Neural cell (in vitro differentiated cells): ENCODE results near the gene NFIX. TPM values are rescaled to one million over a fixed set of nuclear protein-coding genes. Genes with fewer than 3 reads are reported as not detected.

ENCODE experiments used
- H2AFZ ChIP-seq: fragments of 200-600, 300-800 bp; sonication (generic), shearing (Covaris generic); 2 replicates; pipeline ENCODE4 v1.6.0; 2014; ENCODE audit warnings: low read depth, mild to moderate bottlenecking, antibody characterized with exemption, low read length, moderate library complexity
- H3F3A ChIP-seq: fragments of 200-600 bp; shearing (Covaris generic); 2 replicates; pipeline ENCODE4 v1.6.1; 2016; ENCODE audit warnings: mild to moderate bottlenecking, moderate library complexity, mixed read lengths, antibody characterized with exemption, low read length; ENCODE audit not compliant: insufficient read depth, poor library complexity, severe bottlenecking
- H3K27ac ChIP-seq: fragments of 200-600, 300-800 bp; sonication (generic), shearing (Covaris generic); 2 replicates; pipeline ENCODE4 v1.5.1; 2014; ENCODE audit warnings: mild to moderate bottlenecking, low read length, moderate library complexity
- H3K27me3 ChIP-seq: fragments of 300-800, 200-600 bp; sonication (generic), shearing (Covaris generic); 2 replicates; pipeline ENCODE4 v1.6.0; 2014; ENCODE audit warnings: mild to moderate bottlenecking, low read depth, low read length, moderate library complexity; ENCODE audit not compliant: insufficient read depth
- H3K36me3 ChIP-seq: fragments of 300-800, 200-600 bp; sonication (generic), shearing (Covaris generic); 2 replicates; pipeline ENCODE4 v1.5.1; 2014; ENCODE audit warnings: mild to moderate bottlenecking, antibody characterized with exemption, low read length, moderate library complexity; ENCODE audit not compliant: insufficient read depth
- H3K4me2 ChIP-seq: fragments of 300-800, 200-600 bp; sonication (generic), shearing (Covaris generic); 2 replicates; pipeline ENCODE4 v1.6.0; 2014; ENCODE audit warnings: mild to moderate bottlenecking, low read length
- H3K4me3 ChIP-seq: fragments of 300-800, 200-600 bp; sonication (generic), shearing (Covaris generic); 2 replicates; pipeline ENCODE4 v1.5.1; 2014; ENCODE audit warnings: mild to moderate bottlenecking, low read length, moderate library complexity
- H3K79me2 ChIP-seq: fragments of 200-600 bp; shearing (Covaris generic); replicated peaks from 2 replicates; pipeline ENCODE4 v1.6.0; 2014; ENCODE audit warnings: mild to moderate bottlenecking, low read length, moderate library complexity; ENCODE audit not compliant: insufficient read depth
- H3K9ac ChIP-seq: fragments of 300-800, 200-600 bp; sonication (generic), shearing (Covaris generic); 2 replicates; pipeline ENCODE4 v1.6.1; 2016; ENCODE audit warnings: mild to moderate bottlenecking, low read length, mixed read lengths
- H3K9me2 ChIP-seq: fragments of 200-600 bp; shearing (Covaris generic); 2 replicates; pipeline ENCODE4 v1.6.1; 2016; ENCODE audit warnings: mild to moderate bottlenecking, low read length, mixed read lengths; ENCODE audit not compliant: insufficient read depth
- H3K9me3 ChIP-seq: fragments of 200-600, 300-800 bp; sonication (generic), shearing (Covaris generic); 2 replicates; pipeline ENCODE4 v1.6.1; 2016; ENCODE audit warnings: mild to moderate bottlenecking, mixed run types, low read length, moderate library complexity, mixed read lengths
- H4K20me1 ChIP-seq: fragments of 200-600 bp; shearing (Covaris generic); 2 replicates; pipeline ENCODE4 v1.6.1; 2016; ENCODE audit warnings: mild to moderate bottlenecking, mixed run types; ENCODE audit not compliant: insufficient read depth
- EP300 ChIP-seq: fragments of 450-650 bp; conservative IDR thresholded peaks from 2 replicates; pipeline ENCODE4 v1.6.1; 2014; ENCODE audit warnings: antibody characterized with exemption, mild to moderate bottlenecking, moderate library complexity; ENCODE audit not compliant: poor library complexity, severe bottlenecking
- EZH2 ChIP-seq: fragments of 200-600, 300-800 bp; shearing (Covaris generic), sonication (generic); IDR thresholded peaks from 2 replicates; pipeline ENCODE4 v1.6.1; 2014; ENCODE audit warnings: antibody characterized with exemption, low read length, borderline replicate concordance, mild to moderate bottlenecking; ENCODE audit not compliant: insufficient read depth, poor library complexity, severe bottlenecking
- MXI1 ChIP-seq: fragments of 450-650 bp; conservative IDR thresholded peaks from 2 replicates; pipeline ENCODE4 v1.6.1; 2014; ENCODE audit warnings: antibody characterized with exemption, mild to moderate bottlenecking; ENCODE audit not compliant: poor library complexity, severe bottlenecking
- POLR2AphosphoS5 ChIP-seq: IDR thresholded peaks from 2 replicates; pipeline ENCODE4 v1.6.1; 2012
- RAD21 ChIP-seq: fragments of 450-650 bp; conservative IDR thresholded peaks from 2 replicates; pipeline ENCODE4 v1.6.1; 2014; ENCODE audit warnings: antibody characterized with exemption, mild to moderate bottlenecking, moderate library complexity
- SMC3 ChIP-seq: fragments of 450-650 bp; conservative IDR thresholded peaks from 2 replicates; pipeline ENCODE4 v1.6.1; 2014; ENCODE audit warnings: antibody characterized with exemption, mild to moderate bottlenecking, moderate library complexity; ENCODE audit not compliant: poor library complexity
- TAF1 ChIP-seq: IDR thresholded peaks from 2 replicates; pipeline ENCODE4 v1.6.1; 2012; ENCODE audit warnings: low read depth
- polyA plus RNA-seq: library from polyadenylated mRNA; depleted of rRNA; stranded (reverse); fragments of >200 nt; gene quantifications from 2 replicates; pipeline ENCODE4 v1.2.3, GENCODE V29; 2014
- TF ChIP-seq, protein P1 (sequence below): IDR thresholded peaks from 2 replicates; pipeline ENCODE4 v1.6.1; 2012; ENCODE audit warnings: borderline replicate concordance
- TF ChIP-seq, protein P2 (sequence below): fragments of 450-650 bp; IDR thresholded peaks from 2 replicates; pipeline ENCODE4 v1.5.1; 2014; ENCODE audit warnings: antibody characterized with exemption, mild to moderate bottlenecking, moderate library complexity; ENCODE audit not compliant: poor library complexity, severe bottlenecking

The NFIX gene
- polyA plus RNA-seq, 1 donor from 2014 or later = not detected

DNA sequence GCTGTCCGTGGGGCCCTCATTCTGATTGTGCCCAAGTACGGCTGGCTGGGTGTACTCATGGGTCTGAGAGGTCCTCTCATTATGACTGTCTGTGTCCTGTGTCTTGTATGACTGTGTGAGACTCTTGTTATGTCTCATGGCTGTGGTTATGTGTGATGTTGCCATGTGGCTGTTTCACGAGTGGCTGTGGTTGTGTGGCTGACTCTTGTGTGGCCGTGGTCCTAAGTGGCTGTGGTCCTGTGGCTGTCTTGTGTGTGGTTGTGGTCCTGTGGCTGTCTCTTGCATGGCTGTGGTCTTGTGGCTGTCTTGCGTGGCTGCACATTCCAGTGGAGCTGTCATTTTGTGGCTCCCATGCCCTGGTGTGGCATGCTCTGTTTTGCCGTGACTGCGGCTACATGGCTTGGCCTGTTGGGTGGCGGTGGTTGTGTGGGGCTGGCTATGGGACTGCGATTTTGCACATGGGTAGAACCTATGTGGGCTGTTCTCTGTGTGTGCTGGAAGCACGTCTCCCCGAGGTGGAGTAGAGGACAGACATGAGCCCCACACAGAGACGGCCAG, 104.8 kb downstream of the NFIX start:
- Histone ChIP-seq H3K4me3 (no peak overlapping the region), H3K27me3 (peaks cover 76% of the 10 kb centered on the region), H2AFZ (no peak overlapping the region)

DNA sequence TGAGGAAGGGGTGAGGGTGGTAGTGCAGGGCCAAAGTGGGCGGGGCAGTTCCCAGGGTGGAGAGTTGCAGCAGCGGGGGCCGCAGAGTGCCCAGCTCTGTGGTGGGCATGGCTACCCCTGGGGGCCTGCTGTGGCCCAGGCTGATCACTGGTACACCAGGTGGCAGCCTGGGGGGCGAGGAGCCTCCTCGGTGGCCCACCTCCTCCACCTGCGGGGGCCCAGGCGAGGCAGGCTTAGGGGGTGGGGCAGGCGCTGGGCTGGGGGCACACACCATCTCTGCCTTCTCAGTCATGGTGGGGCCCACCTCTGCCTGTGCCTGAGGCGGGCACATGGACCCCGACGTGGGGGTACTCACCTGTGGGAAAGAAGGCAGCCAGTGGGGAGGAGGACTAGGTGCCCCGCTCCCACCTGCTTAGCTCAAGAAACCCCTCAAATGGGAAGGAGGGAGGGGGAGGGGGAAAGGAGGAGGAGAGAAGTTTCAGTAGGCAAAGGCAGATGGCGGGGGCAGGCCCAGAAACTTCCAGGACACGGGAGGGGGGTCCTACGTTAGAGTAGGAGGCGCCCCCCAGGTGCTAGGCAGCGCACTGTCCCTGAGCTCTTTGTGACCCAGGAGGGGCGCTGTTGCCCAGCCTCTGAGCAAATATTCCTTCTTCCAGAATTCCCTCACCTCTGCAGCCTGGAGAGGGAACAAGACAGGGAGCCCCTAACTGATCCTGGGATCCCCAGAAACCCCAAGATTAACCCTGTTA, 105.7 kb downstream of the NFIX start:
- TF ChIP-seq, protein P1, sequence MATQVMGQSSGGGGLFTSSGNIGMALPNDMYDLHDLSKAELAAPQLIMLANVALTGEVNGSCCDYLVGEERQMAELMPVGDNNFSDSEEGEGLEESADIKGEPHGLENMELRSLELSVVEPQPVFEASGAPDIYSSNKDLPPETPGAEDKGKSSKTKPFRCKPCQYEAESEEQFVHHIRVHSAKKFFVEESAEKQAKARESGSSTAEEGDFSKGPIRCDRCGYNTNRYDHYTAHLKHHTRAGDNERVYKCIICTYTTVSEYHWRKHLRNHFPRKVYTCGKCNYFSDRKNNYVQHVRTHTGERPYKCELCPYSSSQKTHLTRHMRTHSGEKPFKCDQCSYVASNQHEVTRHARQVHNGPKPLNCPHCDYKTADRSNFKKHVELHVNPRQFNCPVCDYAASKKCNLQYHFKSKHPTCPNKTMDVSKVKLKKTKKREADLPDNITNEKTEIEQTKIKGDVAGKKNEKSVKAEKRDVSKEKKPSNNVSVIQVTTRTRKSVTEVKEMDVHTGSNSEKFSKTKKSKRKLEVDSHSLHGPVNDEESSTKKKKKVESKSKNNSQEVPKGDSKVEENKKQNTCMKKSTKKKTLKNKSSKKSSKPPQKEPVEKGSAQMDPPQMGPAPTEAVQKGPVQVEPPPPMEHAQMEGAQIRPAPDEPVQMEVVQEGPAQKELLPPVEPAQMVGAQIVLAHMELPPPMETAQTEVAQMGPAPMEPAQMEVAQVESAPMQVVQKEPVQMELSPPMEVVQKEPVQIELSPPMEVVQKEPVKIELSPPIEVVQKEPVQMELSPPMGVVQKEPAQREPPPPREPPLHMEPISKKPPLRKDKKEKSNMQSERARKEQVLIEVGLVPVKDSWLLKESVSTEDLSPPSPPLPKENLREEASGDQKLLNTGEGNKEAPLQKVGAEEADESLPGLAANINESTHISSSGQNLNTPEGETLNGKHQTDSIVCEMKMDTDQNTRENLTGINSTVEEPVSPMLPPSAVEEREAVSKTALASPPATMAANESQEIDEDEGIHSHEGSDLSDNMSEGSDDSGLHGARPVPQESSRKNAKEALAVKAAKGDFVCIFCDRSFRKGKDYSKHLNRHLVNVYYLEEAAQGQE = no peak
- no peak for TF ChIP-seq SMC3
- no peak for TF ChIP-seq POLR2AphosphoS5
- TF ChIP-seq, protein P2, sequence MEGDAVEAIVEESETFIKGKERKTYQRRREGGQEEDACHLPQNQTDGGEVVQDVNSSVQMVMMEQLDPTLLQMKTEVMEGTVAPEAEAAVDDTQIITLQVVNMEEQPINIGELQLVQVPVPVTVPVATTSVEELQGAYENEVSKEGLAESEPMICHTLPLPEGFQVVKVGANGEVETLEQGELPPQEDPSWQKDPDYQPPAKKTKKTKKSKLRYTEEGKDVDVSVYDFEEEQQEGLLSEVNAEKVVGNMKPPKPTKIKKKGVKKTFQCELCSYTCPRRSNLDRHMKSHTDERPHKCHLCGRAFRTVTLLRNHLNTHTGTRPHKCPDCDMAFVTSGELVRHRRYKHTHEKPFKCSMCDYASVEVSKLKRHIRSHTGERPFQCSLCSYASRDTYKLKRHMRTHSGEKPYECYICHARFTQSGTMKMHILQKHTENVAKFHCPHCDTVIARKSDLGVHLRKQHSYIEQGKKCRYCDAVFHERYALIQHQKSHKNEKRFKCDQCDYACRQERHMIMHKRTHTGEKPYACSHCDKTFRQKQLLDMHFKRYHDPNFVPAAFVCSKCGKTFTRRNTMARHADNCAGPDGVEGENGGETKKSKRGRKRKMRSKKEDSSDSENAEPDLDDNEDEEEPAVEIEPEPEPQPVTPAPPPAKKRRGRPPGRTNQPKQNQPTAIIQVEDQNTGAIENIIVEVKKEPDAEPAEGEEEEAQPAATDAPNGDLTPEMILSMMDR = no peak
- no peak for TF ChIP-seq EZH2
- TF ChIP-seq MXI1 = no peak
- no peak for TF ChIP-seq RAD21
- TF ChIP-seq TAF1 = no peak
- no peak for TF ChIP-seq EP300
- H3K4me3 ChIP-seq = no peak overlapping the region

More for the DNA sequence above, 104.8 kb downstream of the NFIX start:
- no peaks in the 10 kb centered on the region for H3K9me3 ChIP-seq
- TF ChIP-seq, protein P1 = no peak
- no peak for TF ChIP-seq MXI1
- no peak overlapping the region for H3K4me2 ChIP-seq
- H3K36me3 ChIP-seq = no peaks in the 10 kb centered on the region
- no peak overlapping the region for H3K9ac ChIP-seq
- no peak overlapping the region for H3K27ac ChIP-seq
- no peaks in the 10 kb centered on the region for H3K79me2 ChIP-seq
- H3F3A ChIP-seq = no peaks in the 10 kb centered on the region
- no peaks in the 10 kb centered on the region for H4K20me1 ChIP-seq
- no peaks in the 10 kb centered on the region for H3K9me2 ChIP-seq

More for the DNA sequence above, 105.7 kb downstream of the NFIX start:
- H4K20me1 ChIP-seq = no peaks in the 10 kb centered on the region
- no peaks in the 10 kb centered on the region for H3F3A ChIP-seq
- H3K36me3 ChIP-seq = no peaks in the 10 kb centered on the region
- H3K27ac ChIP-seq = no peak overlapping the region
- H3K4me2 ChIP-seq = no peak overlapping the region
- H3K9me2 ChIP-seq = no peaks in the 10 kb centered on the region
- no peaks in the 10 kb centered on the region for H3K79me2 ChIP-seq
- no peak overlapping the region for H2AFZ ChIP-seq
- no peak overlapping the region for H3K9ac ChIP-seq
- peaks cover 67% of the 10 kb centered on the region for H3K27me3 ChIP-seq
- no peaks in the 10 kb centered on the region for H3K9me3 ChIP-seq
